Cardiac muscle cell (in vitro differentiated cells and primary cell): Measurements from ENCODE around the gene DUXA. TPM values are rescaled to one million over a fixed set of nuclear protein-coding genes. Genes with fewer than 3 reads are reported as not detected.

Experiments
- polyA plus RNA-seq: library from polyadenylated mRNA; unstranded; fragments of >200 nt; fragmentation: Nextera tagmentation; extraction: Ambion mirVana; gene quantifications from 2 replicates; pipeline ENCODE4 v1.2.1, GENCODE V29; 2016
- total RNA-seq: library from RNA; depleted of rRNA; stranded (reverse); fragments of >200 nt; gene quantifications from 2 replicates; pipeline ENCODE4 v1.2.3, GENCODE V29; 2016

The DUXA gene
- total and polyA plus RNA-seq, 2 experiments from 2014 or later: not detected

Other genes starting within 250 kb of the DUXA start
- gene USP29, start 47.5 kb downstream of the DUXA start, total RNA-seq: not detected in 2 replicates
- not detected in 2 replicates for gene USP29, start 47.5 kb downstream of the DUXA start, polyA plus RNA-seq
- gene ZIM3, start 22.3 kb downstream of the DUXA start, total RNA-seq: not detected in 2 replicates
- gene ZIM3, start 22.3 kb downstream of the DUXA start, polyA plus RNA-seq: not detected in 2 replicates
- 29.1 and 50.5 TPM in 2 replicates for gene ZNF264, start 24.0 kb upstream of the DUXA start, total RNA-seq
- 2.9 and 3.8 TPM in 2 replicates for gene ZNF264, start 24.0 kb upstream of the DUXA start, polyA plus RNA-seq
- 0.46 and 1.3 TPM in 2 replicates for gene AURKC, start 63.5 kb upstream of the DUXA start, total RNA-seq
- gene AURKC, start 63.5 kb upstream of the DUXA start, polyA plus RNA-seq: 2.9 TPM in 1 of 2 replicates, not detected in the other
- 13.7 and 20.2 TPM in 2 replicates for gene ZNF805, start 73.1 kb upstream of the DUXA start, total RNA-seq
- gene ZNF805, start 73.1 kb upstream of the DUXA start, polyA plus RNA-seq: 4.8 TPM in 2 replicates
- 28.0 and 59.4 TPM in 2 replicates for gene ZNF460, start 113.0 kb upstream of the DUXA start, total RNA-seq
- gene ZNF460, start 113.0 kb upstream of the DUXA start, polyA plus RNA-seq: 1.8 and 5.9 TPM in 2 replicates
- 9.9 and 12.3 TPM in 2 replicates for gene ZNF543, start 153.0 kb upstream of the DUXA start, total RNA-seq
- gene ZNF543, start 153.0 kb upstream of the DUXA start, polyA plus RNA-seq: 3.4 and 7.3 TPM in 2 replicates
- gene ZNF304, start 183.8 kb upstream of the DUXA start, total RNA-seq: 8.0 and 9.0 TPM in 2 replicates
- gene ZNF304, start 183.8 kb upstream of the DUXA start, polyA plus RNA-seq: 6.2 and 6.7 TPM in 2 replicates
- 15.1 and 26.4 TPM in 2 replicates for gene TRAPPC2B, start 196.1 kb upstream of the DUXA start, total RNA-seq
- gene TRAPPC2B, start 196.1 kb upstream of the DUXA start, polyA plus RNA-seq: 34.6 and 39.3 TPM in 2 replicates
- 1.8 and 7.2 TPM in 2 replicates for gene ZNF547, start 196.1 kb upstream of the DUXA start, total RNA-seq
- gene ZNF547, start 196.1 kb upstream of the DUXA start, polyA plus RNA-seq: 0.65 and 0.66 TPM in 2 replicates
- 37.9 and 38.2 TPM in 2 replicates for gene ZNF548, start 222.4 kb upstream of the DUXA start, total RNA-seq
- gene ZNF548, start 222.4 kb upstream of the DUXA start, polyA plus RNA-seq: 11.4 and 15.9 TPM in 2 replicates
- 5.8 and 13.0 TPM in 2 replicates for gene ZNF17, start 243.7 kb upstream of the DUXA start, total RNA-seq
- 4.2 and 7.1 TPM in 2 replicates for gene ZNF17, start 243.7 kb upstream of the DUXA start, polyA plus RNA-seq